Measurements from ENCODE around the gene WDR81. TPM values are rescaled to one million over a fixed set of nuclear protein-coding genes. Genes with fewer than 3 reads are reported as not detected.
"Not testable (repeated sequence)": the region's sequence is repeated elsewhere in the genome, so short reads cannot be mapped to it uniquely, and the experiment has no call there.

The WDR81 gene
- total RNA-seq, 1 experiment from 2014 or later = 12.6 TPM

GRCh38 chr17:1729966-1730325, 5.4 kb downstream of the WDR81 start:
- no peak for DNase-seq (ENCODE audit: extremely low read depth, low read depth)

- no peak for DNase-seq (ENCODE audit: extremely low read depth, low read depth)
Measured at GRCh38 chr17:1730326-1731193, 6.1 kb downstream of the WDR81 start.

- no peak for DNase-seq (ENCODE audit: extremely low read depth, low read depth)
Measured at GRCh38 chr17:1731194-1731506, 6.6 kb downstream of the WDR81 start.

- no peak for DNase-seq (ENCODE audit: extremely low read depth, low read depth)
Measured at GRCh38 chr17:1732241-1732832, 7.8 kb downstream of the WDR81 start.

GRCh38 chr17:1732833-1733321, 8.4 kb downstream of the WDR81 start:
- DNase-seq (ENCODE audit: extremely low read depth, low read depth) = no peak

- DNase-seq (ENCODE audit: extremely low read depth, low read depth) = no peak
Measured at GRCh38 chr17:1733759-1734158, 9.3 kb downstream of the WDR81 start.

GRCh38 chr17:1735418-1735817, 10.9 kb downstream of the WDR81 start:
- no peak for DNase-seq (ENCODE audit: extremely low read depth, low read depth)

GRCh38 chr17:1735834-1736347, 11.4 kb downstream of the WDR81 start:
- no peak for DNase-seq (ENCODE audit: extremely low read depth, low read depth)

- DNase-seq (ENCODE audit: extremely low read depth, low read depth) = no peak
Measured at GRCh38 chr17:1736348-1737281, 12.1 kb downstream of the WDR81 start.

GRCh38 chr17:1737531-1738291, 13.2 kb downstream of the WDR81 start:
- DNase-seq (ENCODE audit: extremely low read depth, low read depth) = no peak

- DNase-seq (ENCODE audit: extremely low read depth, low read depth) = not testable (repeated sequence)
Measured at GRCh38 chr17:1741899-1742298, 17.4 kb downstream of the WDR81 start.

GRCh38 chr17:1742371-1743087, 18.0 kb downstream of the WDR81 start, which contains the start of gene SERPINF2:
Gene SERPINF2 (plus strand): TSS chr17:1742871. CDS start chr17:1744996, 2,125 bp downstream.
- DNase-seq (ENCODE audit: extremely low read depth, low read depth) = no peak

GRCh38 chr17:1743088-1743439, 18.6 kb downstream of the WDR81 start:
- DNase-seq (ENCODE audit: extremely low read depth, low read depth) = no peak

GRCh38 chr17:1744551-1745512, 20.3 kb downstream of the WDR81 start:
- DNase-seq (ENCODE audit: extremely low read depth, low read depth) = no peak

GRCh38 chr17:1745513-1746020, 21.1 kb downstream of the WDR81 start:
- no peak for DNase-seq (ENCODE audit: extremely low read depth, low read depth)

- no peak for DNase-seq (ENCODE audit: extremely low read depth, low read depth)
Measured at GRCh38 chr17:1746975-1747543, 22.6 kb downstream of the WDR81 start.

GRCh38 chr17:1750628-1751027, 26.1 kb downstream of the WDR81 start:
- DNase-seq (ENCODE audit: extremely low read depth, low read depth) = no peak
